Esophagus squamous epithelium (tissue), 4 donors: ENCODE data around the gene PSMC4.

Experiments used
- CTCF ChIP-seq, 6 experiments: fragments of 450-650 bp in 4 of 6; fragments of 200-600 bp in 2 of 6; sonication (generic) in 2 of 6; IDR thresholded peaks; one replicate each; pipeline ENCODE4 v1.5.1; 2016 to 2019; ENCODE audit warnings: antibody characterized with exemption in 6 of 6, mild to moderate bottlenecking in 4 of 6, moderate library complexity in 4 of 6
- POLR2A ChIP-seq, 4 donors: fragments of 450-650 bp; IDR thresholded peaks; one replicate each; pipeline ENCODE4 v1.6.1; 2017; ENCODE audit warnings: antibody characterized with exemption in 4 of 4, mild to moderate bottlenecking in 4 of 4, moderate library complexity in 3 of 4

GRCh38 chr19:40026597-40026970 is 55.6 kb downstream of the PSMC4 start:
- TF ChIP-seq CTCF (IDR thresholded peaks at IDR 0.05) (no peak), POLR2A (IDR thresholded peaks at IDR 0.05) (no peak)
